NCI-H2107 treated with DMSO at 0.1 percent for 48 hours (cell line): ENCODE data around the gene NDUFB8.
A peak's percentile ranks its signal among the peaks of the same experiment; 100 is the strongest.
"Not testable (repeated sequence)": the region's sequence is repeated elsewhere in the genome, so short reads cannot be mapped to it uniquely, and the experiment has no call there.

Experiments used
- DNase-seq: peaks from one replicate; lab custom pipeline; 2025; ENCODE audit not compliant: unreplicated experiment; lab: John Stamatoyannopoulos, UW

The NDUFB8 gene

DNA sequence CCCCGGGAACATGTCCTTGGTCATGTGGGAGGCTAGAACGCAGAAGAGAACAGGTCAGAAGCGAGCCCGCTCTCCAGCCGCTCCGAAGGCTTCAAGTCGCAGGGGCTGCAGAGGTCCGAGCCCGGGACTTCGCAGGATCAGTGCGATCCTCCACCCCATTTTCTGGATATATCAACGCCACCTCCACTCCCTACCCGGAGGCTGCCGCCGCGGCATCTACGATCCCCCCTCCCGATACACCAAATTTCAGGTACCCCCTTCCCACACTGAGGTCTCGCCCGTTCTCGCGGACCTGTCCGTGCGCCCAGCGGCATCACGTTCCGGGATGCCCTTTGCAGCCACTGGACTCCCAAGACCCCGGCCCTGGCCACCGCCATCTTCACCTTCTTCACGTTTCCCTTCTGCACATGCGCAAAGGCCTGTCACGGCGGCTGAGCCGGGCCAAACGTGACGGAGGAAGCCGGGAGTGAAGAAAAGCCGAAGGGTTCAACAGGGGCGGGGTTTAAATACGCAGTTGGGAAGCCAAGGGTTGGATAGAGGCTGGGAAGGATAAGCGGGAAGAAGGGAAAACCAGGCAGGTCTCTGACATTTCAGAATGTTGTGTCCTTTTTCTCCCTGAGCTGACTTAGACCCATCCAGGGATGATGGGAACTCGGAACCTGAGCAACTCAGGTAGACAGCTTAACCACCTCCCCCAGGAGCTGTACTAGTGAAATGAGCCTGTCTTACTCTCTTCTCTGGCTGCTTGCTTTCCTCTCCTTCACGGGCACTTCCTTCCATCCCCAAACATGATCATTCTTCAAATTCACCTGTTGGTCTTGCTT, at the start of gene NDUFB8:
Gene NDUFB8, minus strand, starts transcription at position 397 of the 824 bp plus-strand sequence. Its CDS starts 20 bp downstream, at position 377.
- peak; percentile 59 for DNase-seq

- DNase-seq: no peak
Measured at GRCh38 chr10:100576282-100576635, 46.6 kb upstream of the NDUFB8 start.

DNA sequence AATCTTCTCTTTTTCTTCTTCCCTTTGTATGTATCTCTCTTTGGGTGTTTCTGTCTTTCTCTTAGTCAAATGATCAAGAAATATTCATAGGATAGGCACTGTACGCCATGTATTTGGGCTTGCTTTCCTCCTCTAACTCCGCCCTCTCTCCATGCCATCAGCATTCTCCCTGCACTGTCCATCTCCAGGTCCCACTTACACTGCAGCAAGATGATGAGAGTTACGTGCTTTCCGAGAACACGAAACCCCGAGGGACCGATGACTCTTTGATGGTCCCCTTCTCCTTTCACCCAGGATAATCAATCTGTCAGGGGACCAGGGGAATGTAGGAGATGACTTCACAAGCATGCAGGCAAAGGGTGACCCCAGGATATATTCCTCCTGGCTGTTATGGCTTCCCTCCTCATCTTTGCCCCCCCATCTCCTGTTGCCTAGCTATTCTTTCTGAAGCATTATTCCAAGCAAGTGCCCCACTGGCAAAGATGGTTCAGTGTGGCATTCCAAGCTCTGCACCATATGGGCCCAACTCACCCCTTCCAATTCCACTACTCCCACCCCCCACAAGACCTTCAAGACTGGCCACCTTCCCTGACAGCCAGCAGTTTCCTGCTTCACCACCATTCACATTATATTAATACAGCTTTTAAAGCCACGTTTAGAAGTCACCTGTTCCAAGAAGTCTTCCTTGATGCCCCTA, 46.1 kb upstream of the NDUFB8 start:
- no peak for DNase-seq

- DNase-seq: not testable (repeated sequence)
Measured at GRCh38 chr10:100575146-100575545, 45.5 kb upstream of the NDUFB8 start.

- no peak for DNase-seq
Measured at GRCh38 chr10:100571084-100571856, 41.6 kb upstream of the NDUFB8 start.

DNA sequence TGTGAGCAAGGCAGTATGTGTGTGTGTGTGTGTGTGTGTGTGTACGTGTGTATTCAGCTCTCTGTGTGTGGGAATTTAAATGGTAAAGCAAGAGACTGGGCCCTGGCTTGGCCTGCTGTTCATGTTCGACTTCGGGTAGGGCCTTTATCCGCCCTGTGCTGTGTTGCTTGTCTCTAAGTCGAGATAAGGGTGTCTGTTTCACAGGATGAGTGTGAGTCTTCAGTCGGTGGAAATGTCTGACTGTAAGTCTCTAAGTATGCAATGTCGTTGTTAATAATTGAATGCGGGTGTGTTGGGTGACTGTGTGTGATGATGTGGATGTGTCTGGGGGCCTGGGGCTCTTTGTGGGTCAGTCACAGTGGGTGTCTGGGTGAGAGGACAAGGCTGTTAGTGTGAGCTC, 40.8 kb upstream of the NDUFB8 start:
- DNase-seq: no peak

- no peak for DNase-seq
Measured at GRCh38 chr10:100569687-100570481, 40.2 kb upstream of the NDUFB8 start.

- no peak for DNase-seq
Measured at GRCh38 chr10:100568912-100569311, 39.2 kb upstream of the NDUFB8 start.

DNA sequence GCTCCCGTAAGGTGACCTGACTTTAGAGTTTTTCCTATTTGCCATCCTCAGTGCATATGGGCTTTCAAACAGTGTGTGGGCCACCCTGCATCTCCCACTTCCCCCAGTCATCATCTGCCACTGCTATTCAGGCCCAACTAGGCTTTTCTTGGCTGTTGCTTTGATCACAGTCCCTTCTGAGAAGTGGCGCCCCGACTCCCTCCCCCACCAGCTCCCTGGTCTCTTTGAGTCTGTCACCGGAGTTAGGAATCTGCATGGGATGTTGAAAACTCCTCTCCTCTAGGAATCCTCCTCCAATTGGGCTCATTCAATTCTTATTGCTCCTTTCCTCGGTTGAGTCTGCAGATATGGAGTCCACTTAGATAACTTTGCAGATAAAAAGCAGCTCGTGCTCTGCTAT, 38.2 kb upstream of the NDUFB8 start:
- DNase-seq: no peak

DNA sequence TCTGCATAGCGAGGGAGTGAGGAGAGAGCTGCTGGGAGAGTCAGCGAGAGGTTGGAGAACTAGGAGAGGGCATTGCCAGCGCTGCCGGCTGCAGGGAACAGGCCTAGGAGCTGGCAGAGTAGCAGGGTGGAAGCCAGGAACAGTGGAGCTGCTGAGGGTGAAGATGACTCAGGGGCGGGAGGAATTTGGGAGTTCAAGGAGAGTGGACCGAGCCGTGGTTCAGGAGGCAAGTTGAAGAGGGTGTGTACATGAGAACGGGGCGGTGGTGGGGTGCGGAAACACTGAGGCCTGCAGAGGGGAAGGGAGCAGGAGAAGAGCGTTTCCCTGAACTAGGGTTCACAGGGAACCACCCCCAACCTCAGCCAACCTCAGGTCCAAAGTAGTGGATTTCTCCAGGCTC, 37.6 kb upstream of the NDUFB8 start:
- no peak for DNase-seq

DNA sequence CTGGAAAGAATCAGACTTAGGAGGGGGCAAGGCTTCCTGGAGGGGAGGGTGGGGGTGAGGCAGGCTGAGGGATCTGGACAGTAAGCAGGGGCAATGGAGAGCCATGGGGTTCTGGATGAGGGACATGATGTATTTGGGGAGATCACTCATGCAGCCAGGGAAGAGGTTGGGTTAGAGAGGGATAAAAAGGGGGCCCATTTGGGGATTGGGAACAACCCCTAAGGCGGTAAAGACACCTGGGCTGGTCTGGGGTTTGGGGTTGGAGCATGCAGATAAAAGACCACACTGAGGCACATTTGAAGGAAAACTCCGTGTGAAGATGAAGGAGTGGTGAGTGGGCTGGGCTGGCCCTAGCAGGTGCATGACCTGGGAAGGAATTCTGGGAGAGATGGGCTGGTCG, 36.9 kb upstream of the NDUFB8 start:
- DNase-seq: no peak

GRCh38 chr10:100565206-100565985, 35.7 kb upstream of the NDUFB8 start:
- DNase-seq: no peak

DNA sequence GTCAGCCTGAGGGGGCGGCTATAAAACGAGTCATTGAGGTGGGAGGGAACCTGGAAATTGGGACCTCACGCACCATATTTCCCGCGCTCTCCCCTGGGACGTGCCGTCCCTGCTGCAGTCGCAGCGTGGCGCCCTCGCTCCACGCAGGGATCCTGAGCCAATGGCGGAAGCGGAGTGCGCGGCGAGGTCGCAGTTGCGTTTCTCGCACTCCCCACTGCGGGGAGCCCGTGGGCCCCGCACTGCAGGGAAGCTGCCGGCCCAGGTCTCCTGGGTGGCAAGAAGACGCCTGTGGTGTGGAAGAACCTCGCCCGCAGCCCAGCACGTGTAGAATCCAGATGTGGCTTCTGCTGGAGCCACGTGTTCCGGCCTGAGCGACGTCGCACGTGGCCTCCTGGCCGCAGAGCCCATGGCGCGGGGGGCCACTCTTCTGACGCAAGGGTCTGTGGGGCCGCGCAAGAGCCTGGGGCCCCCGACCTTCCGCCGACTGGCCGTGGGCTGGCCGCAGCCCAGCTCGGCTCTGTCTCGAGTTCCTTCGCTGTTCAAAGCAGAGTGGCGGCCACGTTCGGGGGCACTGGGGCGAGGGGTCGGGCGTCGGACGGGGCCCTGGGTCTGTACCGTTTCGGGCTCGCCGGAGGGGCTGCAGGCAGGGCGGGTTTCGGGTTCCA, 32.5 kb upstream of the NDUFB8 start:
- DNase-seq: peak; percentile 10

DNA sequence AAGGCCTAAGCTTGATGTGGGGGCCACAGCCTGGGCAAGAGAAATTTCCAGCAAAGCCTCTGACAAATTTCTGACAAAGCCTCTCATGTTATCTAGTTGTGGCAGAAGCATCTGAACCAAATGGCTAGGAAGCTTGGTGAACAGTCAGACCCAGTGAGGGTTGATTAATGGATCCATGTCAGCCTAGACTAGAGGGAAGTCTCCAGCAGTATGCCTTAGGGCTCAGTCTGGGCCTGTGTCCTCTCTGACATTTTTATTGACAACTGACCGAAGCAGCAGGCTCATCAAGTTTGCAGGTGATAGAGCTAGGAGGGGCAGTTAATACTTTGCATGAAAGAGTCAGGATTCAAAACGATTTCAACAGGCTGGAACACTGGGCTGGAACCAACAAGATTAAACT, 31.3 kb upstream of the NDUFB8 start:
- no peak for DNase-seq

DNA sequence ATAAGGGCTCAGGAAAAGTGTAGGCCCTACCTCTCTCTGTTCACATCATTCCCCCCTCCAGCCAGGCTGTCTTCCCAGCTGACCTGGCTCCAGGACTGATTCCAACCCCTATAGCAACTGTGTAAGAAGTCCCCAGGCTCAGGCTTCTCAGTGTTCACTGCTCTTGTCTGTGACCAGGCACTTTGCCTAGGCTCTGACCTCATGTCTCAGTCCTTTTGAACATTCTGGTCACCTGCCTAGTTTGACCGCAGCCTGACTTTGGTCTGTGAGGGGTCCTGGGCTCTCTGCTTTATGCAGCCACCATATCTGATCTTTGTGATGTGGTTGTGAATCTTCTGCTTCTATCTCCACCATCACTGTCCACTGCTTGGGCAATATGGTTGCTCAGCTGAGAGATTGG, 30.6 kb upstream of the NDUFB8 start:
- no peak for DNase-seq

DNA sequence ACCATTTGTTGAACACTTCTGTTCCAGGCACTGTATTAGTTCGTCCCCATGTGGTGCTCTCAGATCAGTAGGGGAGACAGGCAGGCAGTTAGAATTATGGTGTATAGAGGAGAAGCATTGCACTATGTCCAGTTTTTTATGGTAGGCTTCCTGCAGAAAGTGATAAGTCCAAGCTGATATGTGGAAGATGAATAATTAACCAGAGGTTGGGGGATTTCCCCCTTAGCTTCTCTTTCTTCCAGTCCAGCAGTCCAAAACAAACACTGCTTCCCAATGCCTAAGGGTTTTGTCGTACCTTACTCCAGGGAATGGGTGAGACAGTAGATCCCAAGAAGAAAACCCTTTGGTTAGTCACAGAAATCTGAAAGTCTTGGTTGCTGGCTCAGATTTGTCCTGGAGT, 25.2 kb upstream of the NDUFB8 start:
- DNase-seq: no peak

DNA sequence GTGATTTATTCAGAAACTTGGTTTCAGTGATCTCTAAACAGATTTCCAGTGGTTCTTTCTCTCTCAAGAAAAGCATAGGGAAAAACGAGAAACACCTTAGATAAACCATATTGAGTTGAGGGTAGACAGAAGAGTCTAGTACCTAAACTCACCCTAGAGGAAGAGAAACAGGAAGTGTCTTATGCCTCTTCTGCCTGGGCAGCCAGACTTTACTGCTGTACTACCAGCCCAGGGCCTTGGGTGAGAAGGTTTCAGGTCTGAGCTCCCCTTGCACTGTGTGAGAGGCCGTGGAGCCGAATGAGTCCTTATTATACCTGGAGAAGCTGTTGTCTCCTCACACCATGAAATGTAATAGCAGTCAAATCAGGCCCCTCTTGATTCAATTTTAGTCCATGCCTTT, 24.3 kb upstream of the NDUFB8 start:
- no peak for DNase-seq

GRCh38 chr10:100551738-100552137, 22.1 kb upstream of the NDUFB8 start:
- no peak for DNase-seq

GRCh38 chr10:100551196-100551595, 21.5 kb upstream of the NDUFB8 start:
- DNase-seq: no peak

DNA sequence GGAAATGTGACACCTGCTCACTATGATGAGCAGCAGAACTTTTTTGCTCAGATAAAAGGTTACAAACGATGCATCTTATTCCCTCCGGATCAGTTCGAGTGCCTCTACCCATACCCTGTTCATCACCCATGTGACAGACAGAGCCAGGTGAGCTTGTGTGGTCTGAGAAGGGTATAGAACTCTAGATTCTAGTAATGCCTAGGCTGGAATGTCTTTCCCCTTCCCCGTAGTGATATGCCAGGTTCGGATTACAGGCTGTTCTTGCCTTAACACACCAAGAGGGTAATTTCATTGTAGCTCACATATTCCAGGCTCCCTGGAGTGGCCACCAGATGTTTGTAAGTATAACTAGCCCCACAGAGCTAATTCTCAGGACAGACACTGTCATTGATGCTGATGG, 15.3 kb upstream of the NDUFB8 start:
- no peak for DNase-seq
